DMS153 (cell line): ENCODE data around the gene GUCY2F.

Experiments
- DNase-seq: peaks from one replicate; lab custom pipeline; 2025; lab: John Stamatoyannopoulos, UW

GUCY2F gene

GRCh38 chrX:109343671-109344070 is 138.2 kb downstream of the GUCY2F start:
- DNase-seq = no peak

DNA sequence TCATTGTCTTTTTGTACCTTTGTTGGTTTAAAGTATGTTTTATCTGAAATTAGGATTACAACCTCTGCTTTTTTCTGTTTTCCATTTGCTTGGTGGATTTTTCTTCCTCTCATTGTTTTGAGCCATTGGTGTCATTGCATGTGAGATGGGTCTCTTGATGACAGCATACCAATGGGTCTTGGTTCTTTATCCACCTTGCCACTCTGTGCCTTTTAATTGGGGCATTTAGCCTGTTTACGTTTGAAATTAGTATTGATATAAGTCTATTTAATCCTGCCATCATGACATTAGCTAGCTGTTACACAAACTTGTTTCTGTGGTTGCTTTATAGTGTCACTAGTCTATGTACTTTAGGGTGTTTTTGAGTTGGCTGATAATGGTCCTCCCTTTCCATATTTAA is 145.7 kb downstream of the GUCY2F start:
- no peak for DNase-seq

DNA sequence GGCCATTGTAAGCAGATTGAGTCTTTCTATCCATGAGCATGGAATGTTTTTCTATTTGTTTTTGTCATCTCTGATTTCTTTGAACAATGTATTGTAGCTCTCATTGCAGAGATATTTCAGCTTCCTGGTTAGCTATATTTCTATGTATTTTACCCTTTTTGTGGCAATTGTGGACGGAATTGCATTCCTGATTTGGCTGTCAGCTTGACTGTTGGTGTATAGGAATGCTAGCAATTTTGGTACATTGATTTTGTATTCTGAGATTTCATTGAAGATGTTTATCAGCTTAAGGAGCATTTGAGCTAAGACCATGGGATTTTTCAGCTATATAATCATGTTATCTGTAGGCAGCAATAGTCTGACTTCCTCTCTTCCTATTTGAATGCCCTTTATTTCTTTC is 154.6 kb downstream of the GUCY2F start:
- no peak for DNase-seq
